PC-9 (cell line): Measurements from ENCODE around the gene PCDHB8. TPM values are rescaled to one million over a fixed set of nuclear protein-coding genes. Genes with fewer than 3 reads are reported as not detected.
"Not testable (repeated sequence)": the region's sequence is repeated elsewhere in the genome, so short reads cannot be mapped to it uniquely, and the experiment has no call there.

Source experiments
- BruUV-seq: library from RNA; stranded (reverse); fragments of 400-500 nt; replicated peaks from 2 replicates; lab custom pipeline; 2021; lab: Mats Ljungman, UMichigan
- CTCF ChIA-PET: fragments of 300-600 bp; sonication (Branson Sonifier 250); formaldehyde crosslinking; loops from one replicate; lab custom pipeline; 2022; ENCODE audit warnings: antibody characterized with exemption; lab: Charles Lee
- POLR2A ChIA-PET: fragments of 300-600 bp; sonication (Branson Sonifier 250); formaldehyde crosslinking; loops from one replicate; lab custom pipeline; 2022; ENCODE audit warnings: antibody characterized with exemption; ENCODE audit not compliant: unreplicated experiment; lab: Charles Lee
- DNase-seq, 2 experiments: peaks; one replicate each; pipeline versions ENCODE4 v3.0.0 to v3.0.0-alpha.2; 2015 to 2022; ENCODE audit warnings: mixed read lengths in 1 of 2
- H2AFZ ChIP-seq: fragments of 200-600 bp; sonication (generic); 2 replicates; pipeline ENCODE4 v1.8.1; 2017; ENCODE audit warnings: antibody characterized with exemption
- H3F3A ChIP-seq: fragments of 200-600 bp; sonication (generic); 2 replicates; pipeline ENCODE4 v1.8.1; 2017; ENCODE audit warnings: antibody characterized with exemption, mild to moderate bottlenecking, low read depth; ENCODE audit not compliant: insufficient read depth
- H3K27ac ChIP-seq: fragments of 200-600 bp; sonication (generic); 2 replicates; pipeline ENCODE4 v1.6.1; 2016; ENCODE audit warnings: mixed run types
- H3K27me3 ChIP-seq: fragments of 200-600 bp; sonication (generic); 2 replicates; pipeline ENCODE4 v1.6.1; 2016; ENCODE audit warnings: low read depth, mixed run types; ENCODE audit not compliant: insufficient read depth
- H3K36me3 ChIP-seq: fragments of 200-600 bp; sonication (generic); 2 replicates; pipeline ENCODE4 v1.6.1; 2016; ENCODE audit warnings: low read depth, mixed run types
- H3K4me1 ChIP-seq: fragments of 200-600 bp; sonication (generic); replicated peaks from 2 replicates; pipeline ENCODE4 v1.6.1; 2016; ENCODE audit warnings: mixed run types; ENCODE audit not compliant: insufficient read depth
- H3K4me2 ChIP-seq: fragments of 200-600 bp; sonication (generic); 2 replicates; pipeline ENCODE4 v1.6.1; 2017; ENCODE audit warnings: mixed run types
- H3K4me3 ChIP-seq: fragments of 200-600 bp; sonication (generic); 2 replicates; pipeline ENCODE4 v1.6.1; 2016; ENCODE audit warnings: mixed run types
- H3K79me2 ChIP-seq: fragments of 200-600 bp; sonication (generic); 2 replicates; pipeline ENCODE4 v1.6.1; 2017; ENCODE audit warnings: low read depth, mixed run types
- H3K9me2 ChIP-seq: fragments of 200-600 bp; sonication (generic); 2 replicates; pipeline ENCODE4 v1.8.1; 2017; ENCODE audit warnings: mild to moderate bottlenecking; ENCODE audit not compliant: insufficient read depth
- H3K9me3 ChIP-seq: fragments of 200-600 bp; sonication (generic); 2 replicates; pipeline ENCODE4 v1.8.1; 2016; ENCODE audit warnings: low read depth; ENCODE audit not compliant: insufficient read depth
- H4K20me1 ChIP-seq: fragments of 200-600 bp; sonication (generic); 2 replicates; pipeline ENCODE4 v1.8.1; 2017; ENCODE audit not compliant: insufficient read depth
- CTCF ChIP-seq: fragments of 200-600 bp; sonication (generic); conservative IDR thresholded peaks from 2 replicates; pipeline ENCODE4 v1.6.1; 2017; ENCODE audit warnings: mixed run types, antibody characterized with exemption, mild to moderate bottlenecking, moderate library complexity
- EZH2 ChIP-seq: fragments of 200-600 bp; sonication (generic); IDR thresholded peaks from 2 replicates; pipeline ENCODE4 v1.8.0; 2017; ENCODE audit warnings: antibody characterized with exemption, low read depth
- intact Hi-C: fragments of 100-400 bp; cut with micrococcal nuclease; formaldehyde crosslinking; loops from one replicate; pipeline ENCODE4 v1.10.0; 2022; ENCODE audit not compliant: unreplicated experiment
- total RNA-seq: library from RNA; stranded (reverse); gene quantifications from 2 replicates; pipeline ENCODE4 v1.2.3, GENCODE V29; 2021

Gene PCDHB8
- total RNA-seq, 1 experiment from 2014 or later: not detected

- H3K79me2 ChIP-seq: no peaks in the 10 kb centered on the region
- H3K9me2 ChIP-seq: no peaks in the 10 kb centered on the region
- TF ChIP-seq CTCF (no peak), EZH2 (no peak)
- no TSS peak for BruUV-seq
- no peaks in the 10 kb centered on the region for H3K27me3 ChIP-seq
- ChIA-PET CTCF (no interaction called here), POLR2A (no interaction called here)
- DNase-seq: no peak
- no peaks in the 10 kb centered on the region for H3F3A ChIP-seq
- no peak overlapping the region for H3K27ac ChIP-seq
- H3K4me3 ChIP-seq: no peak overlapping the region
- H3K4me1 ChIP-seq: no peaks in the 10 kb centered on the region
- H3K9me3 ChIP-seq: peaks cover 4% of the 10 kb centered on the region; the same call in 1 of the 2 replicates
- H3K4me2 ChIP-seq: no peak overlapping the region
- no peaks in the 10 kb centered on the region for H4K20me1 ChIP-seq
- intact Hi-C loops: no loop called here
- no peak overlapping the region for H2AFZ ChIP-seq
- H3K36me3 ChIP-seq: no peaks in the 10 kb centered on the region
These were observed 1.7 kb upstream of the PCDHB8 start for GRCh38 chr5:141175933-141176332.

- POLR2A ChIA-PET: interaction anchor here (0.6 kb wide), 1 partner anchor 72 kb away, joined by 10 read pairs; no protein-coding TSS in a partner anchor
- intact Hi-C loops: not testable (repeated sequence)
These were observed 1.8 kb downstream of the PCDHB8 start for GRCh38 chr5:141179371-141179770.

GRCh38 chr5:141179876-141180275 is 2.3 kb downstream of the PCDHB8 start:
- H3K79me2 ChIP-seq, H3K4me1 ChIP-seq, H3K36me3 ChIP-seq, H3K27ac ChIP-seq, H2AFZ ChIP-seq, H3K4me2 ChIP-seq, H3K9me2 ChIP-seq, CTCF ChIA-PET, DNase-seq, H3K9me3 ChIP-seq, BruUV-seq, H3F3A ChIP-seq, H3K27me3 ChIP-seq, H4K20me1 ChIP-seq, H3K4me3 ChIP-seq: not testable (repeated sequence)
- intact Hi-C loops: loop anchor here (10.0 kb wide), 1 partner anchor 95 kb away; no protein-coding TSS in a partner anchor
- POLR2A ChIA-PET: interaction anchor here (0.6 kb wide), 1 partner anchor 72 kb away, joined by 10 read pairs; no protein-coding TSS in a partner anchor

More at GRCh38 chr5:141179371-141179770, 1.8 kb downstream of the PCDHB8 start:
- H3K36me3 ChIP-seq, H3K4me3 ChIP-seq, DNase-seq, BruUV-seq, H3F3A ChIP-seq, CTCF ChIA-PET, H4K20me1 ChIP-seq, H3K79me2 ChIP-seq, H3K27ac ChIP-seq, H3K4me1 ChIP-seq, H3K9me3 ChIP-seq, H3K27me3 ChIP-seq, H3K4me2 ChIP-seq, H2AFZ ChIP-seq, H3K9me2 ChIP-seq: not testable (repeated sequence)

GRCh38 chr5:141180313-141180712 is 2.7 kb downstream of the PCDHB8 start:
- Histone ChIP-seq H3K9me2 (no peaks in the 10 kb centered on the region), H3K4me2 (no peak overlapping the region), H3K4me3 (no peak overlapping the region), H3K36me3 (no peaks in the 10 kb centered on the region), H3K27ac (no peak overlapping the region), H2AFZ (no peak overlapping the region), H3K27me3 (no peaks in the 10 kb centered on the region), H4K20me1 (no peaks in the 10 kb centered on the region), H3K79me2 (no peaks in the 10 kb centered on the region), H3K4me1 (no peaks in the 10 kb centered on the region), H3F3A (no peaks in the 10 kb centered on the region), H3K9me3 (peaks cover 2% of the 10 kb centered on the region; the same call in 1 of the 2 replicates)
- no peak for TF ChIP-seq EZH2
- TF ChIP-seq CTCF: no peak
- intact Hi-C loops: loop anchor here (10.0 kb wide), 1 partner anchor 96 kb away; no protein-coding TSS in a partner anchor
- ChIA-PET POLR2A (no interaction called here), CTCF (no interaction called here)
- DNase-seq: no peak
- no TSS peak for BruUV-seq
